ENCODE measurements around the gene TBCC.
"Not testable (repeated sequence)": the region's sequence is repeated elsewhere in the genome, so short reads cannot be mapped to it uniquely, and the experiment has no call there.

The TBCC gene

DNA sequence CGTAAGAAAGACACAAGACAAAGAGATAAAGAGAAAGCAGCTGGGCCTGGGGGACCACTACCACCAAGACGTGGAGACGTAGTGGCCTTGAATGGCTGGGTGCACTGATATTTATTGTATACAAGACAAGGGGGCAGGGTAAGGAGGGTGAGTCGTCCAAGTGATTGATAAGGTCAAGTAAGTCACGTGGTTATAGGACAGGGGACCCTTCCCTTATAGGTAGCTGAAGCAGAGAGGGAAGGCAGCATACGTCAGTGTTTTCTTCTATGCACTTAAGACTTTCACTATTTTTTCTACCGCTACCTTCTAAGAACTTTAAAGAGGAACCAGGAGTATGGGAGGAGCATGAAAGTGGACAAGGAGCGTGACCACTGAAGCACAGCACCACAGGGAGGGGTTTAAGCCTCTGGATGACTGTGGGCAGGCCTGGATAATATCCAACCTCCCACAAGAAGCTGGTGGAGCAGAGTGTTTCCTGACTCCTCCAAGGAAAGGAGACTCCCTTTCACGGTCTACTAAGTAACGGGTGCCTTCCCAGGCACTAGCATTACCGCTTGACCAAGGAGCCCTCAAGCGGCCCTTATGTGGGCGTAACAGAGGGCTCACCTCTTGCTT, 11.9 kb downstream of the TBCC start:
- FAIRE-seq (peak; percentile 96), DNase-seq (ENCODE audit: low spot score) (peak; percentile 81)

DNA sequence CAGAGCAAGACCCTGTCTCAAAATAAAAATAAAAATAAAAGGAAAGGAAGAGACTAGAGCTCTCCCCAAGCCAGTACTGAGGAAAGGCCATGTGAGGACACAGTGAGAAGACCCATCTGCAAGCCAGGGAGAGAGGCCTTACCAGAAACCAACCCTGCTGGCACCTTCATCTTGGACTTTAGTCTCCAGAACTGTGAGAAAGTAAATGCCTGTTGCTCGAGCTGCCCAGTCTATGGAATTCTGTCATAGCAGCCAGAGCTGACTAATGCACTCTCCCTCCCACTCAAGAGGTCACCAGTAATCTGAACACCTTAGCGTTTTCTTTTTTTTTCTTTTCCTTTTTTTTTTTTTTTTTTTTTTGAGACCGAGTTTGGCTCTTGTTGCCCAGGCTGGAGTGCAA, 16.2 kb downstream of the TBCC start:
- DNase-seq (ENCODE audit: low spot score) (peak; percentile 30), FAIRE-seq (no peak)

DNA sequence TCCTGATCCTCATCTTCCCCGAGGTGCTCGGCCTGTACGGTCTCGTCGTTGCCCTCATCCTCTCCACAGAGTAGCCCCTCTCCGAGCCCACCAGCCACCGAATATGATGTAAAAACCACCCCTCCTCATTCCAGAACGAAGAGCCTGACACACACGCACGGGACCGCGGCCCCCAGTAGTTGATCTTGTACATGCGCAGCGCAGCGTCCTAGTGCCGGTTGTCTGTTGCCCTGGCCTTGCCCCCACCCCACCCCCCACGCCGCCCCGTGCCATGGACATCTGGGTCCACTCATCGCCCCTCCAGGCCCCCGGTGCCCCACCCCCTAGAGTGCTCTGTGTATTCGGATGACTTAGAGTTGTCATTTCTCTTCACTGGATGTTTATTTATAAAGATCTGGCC, 18.3 kb downstream of the TBCC start:
- no peak for FAIRE-seq
- DNase-seq (ENCODE audit: low spot score): no peak

DNA sequence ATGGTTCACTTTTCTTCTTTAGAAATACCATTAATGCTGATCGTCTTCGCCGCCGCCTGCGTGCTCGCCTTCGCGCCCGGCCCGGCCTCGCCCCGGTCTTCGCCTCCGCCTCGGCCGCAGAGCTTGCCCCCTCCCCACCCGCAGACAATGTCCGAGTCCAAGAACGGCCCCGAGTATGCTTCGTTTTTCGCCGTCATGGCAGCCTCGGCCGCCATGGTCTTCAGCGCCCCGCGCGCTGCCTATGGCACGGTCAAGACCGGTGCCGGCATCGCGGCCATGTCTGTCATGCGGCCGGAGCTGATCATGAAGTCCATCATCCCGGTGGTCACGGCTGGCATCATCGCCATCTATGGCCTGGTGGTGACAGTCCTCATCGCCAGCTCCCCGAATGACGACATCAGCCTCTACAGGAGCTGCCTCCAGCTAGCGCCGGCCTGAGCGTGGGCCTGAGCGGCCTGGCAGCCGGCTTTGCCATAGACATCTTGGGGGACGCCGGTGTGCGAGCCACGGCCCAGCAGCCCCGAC, 18.8 kb downstream of the TBCC start:
- DNase-seq (ENCODE audit: low spot score) (no peak), FAIRE-seq (no peak)

DNA sequence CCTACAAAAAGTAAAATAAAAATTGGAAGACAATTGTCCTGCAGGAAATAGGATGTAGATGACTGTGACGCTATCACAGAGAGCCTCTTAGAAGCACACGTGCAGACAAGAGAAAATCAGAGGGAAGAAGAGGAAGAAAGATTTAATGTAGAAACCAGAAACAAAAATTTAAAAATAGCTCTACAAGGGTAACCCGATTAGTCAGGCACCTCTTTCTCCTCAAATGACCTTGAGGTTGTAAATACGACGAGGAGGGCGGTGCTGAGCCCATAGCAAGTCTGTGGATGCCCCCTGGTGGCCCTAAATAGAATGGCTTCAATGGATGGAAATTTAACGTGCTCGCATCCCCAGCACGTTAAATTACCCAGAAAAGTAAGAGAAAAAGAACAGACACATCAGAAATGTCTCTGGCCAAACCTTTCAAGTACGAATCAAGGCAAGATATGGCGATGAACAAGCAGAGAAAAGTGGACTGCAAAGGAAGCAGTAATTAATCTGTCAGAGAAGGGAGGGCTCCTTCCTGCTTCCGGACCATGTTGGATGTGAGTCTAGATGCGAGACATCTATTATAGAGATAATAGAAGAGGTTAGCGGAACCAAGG, 19.3 kb downstream of the TBCC start:
- FAIRE-seq: peak; percentile 60

DNA sequence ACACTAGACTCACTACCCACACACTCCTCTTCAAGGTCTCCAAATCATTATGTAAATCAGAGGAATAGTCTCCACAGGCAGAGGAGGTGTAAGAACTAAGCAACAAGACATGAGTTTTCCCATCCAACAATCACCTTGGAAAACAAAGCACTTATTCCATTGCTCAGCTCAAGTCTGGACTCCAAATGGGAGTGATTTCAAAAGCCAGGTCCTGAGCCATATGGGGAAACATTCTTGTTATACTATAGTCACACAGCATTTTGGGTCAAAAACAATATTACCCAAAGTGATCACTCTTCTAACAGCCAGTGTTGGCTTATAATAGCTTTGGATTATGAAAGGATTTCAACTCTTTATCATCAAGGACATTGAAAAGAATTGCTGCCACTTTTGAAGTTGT, 19.9 kb downstream of the TBCC start:
- DNase-seq (ENCODE audit: low spot score) (no peak), FAIRE-seq (no peak)

More for the DNA sequence above, 19.3 kb downstream of the TBCC start:
- peak; percentile 52 for DNase-seq (ENCODE audit: low spot score)

DNA sequence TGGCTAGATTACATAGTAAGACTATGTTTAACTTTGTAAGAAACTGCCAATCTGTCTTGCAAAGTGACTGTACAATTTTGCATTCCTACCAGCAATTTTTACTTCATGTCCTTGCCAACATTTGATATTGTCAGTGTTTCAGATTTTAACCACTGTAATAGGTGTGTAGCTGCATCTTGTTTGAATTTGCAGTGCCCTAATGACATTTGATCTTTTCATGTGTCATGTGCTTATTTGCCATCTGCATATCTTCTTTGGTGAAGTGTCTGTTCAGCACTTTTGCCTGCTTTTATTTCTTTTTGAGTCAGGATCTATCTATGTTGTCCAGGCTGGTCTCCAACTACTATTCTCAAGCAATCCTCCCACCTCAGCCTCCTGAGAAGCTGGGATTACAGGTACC, 21.1 kb downstream of the TBCC start:
- FAIRE-seq: no peak

DNA sequence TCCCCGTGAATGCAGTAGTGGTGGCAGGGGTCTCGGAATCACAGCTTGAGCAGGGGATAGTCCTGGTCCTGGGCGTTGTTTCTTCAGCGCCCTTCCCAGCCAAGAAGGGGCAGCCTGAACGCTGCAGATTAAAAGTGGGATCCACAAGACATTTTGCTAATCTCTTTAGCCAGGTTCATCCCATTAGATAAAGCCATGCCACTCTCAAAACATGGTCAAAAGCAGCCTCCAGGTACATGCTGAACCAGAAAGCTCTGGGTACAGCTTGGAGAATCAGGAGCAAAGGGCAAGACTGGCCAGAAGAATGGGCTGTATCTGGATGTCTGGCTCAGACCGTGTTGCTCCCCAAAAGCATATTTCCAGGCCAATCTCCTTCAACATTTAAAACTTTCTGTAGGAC, 23.4 kb downstream of the TBCC start, which contains the start of gene PRPH2:
PRPH2 (minus strand) TSS at position 101 of the 400 bp plus-strand sequence. CDS start 263 bp downstream, outside the sequence.
- DNase-seq (ENCODE audit: low spot score) (no peak), FAIRE-seq (no peak)

More for the DNA sequence above, 21.1 kb downstream of the TBCC start:
- no peak for DNase-seq (ENCODE audit: low spot score)

DNA sequence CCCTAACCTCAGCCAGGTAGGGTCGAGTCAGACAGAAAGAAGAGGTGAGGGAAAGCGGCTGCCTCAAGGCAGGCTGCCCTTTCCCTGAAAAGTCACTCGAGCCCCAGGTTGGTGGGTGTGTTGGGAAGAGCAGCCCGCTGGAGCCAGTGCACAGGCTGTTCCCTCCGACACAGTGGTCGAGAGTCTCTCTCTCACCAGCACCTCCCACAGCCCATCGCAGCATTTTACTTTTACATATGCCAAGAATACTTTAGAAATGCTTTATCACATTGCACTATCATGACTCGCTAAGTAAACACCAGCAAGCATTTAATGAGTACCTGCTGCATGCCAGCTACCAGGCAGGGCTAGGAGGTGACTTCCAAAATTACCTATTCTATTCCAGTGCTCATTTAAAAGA, 25.2 kb downstream of the TBCC start:
- FAIRE-seq (no peak), DNase-seq (ENCODE audit: low spot score) (no peak)

DNA sequence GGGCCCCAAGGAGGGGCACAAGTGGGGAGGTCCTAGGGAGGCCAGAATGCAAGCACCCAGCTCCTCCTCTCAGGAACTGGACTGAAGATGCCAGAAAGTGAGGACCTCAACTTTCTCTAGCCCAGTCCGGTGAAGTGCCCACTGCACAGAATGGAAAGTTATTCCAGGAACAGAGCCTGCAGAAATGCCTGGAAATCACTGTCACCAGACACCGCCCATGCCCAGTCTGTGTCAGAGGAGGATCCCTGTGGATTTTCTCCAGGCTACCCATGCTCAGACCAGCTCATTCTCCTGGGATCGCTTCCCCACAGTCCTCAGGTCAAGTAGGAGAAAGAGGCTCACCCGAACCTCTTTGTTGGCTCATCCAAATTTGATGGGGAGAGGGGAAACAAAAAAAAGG, 30.0 kb downstream of the TBCC start:
- FAIRE-seq: no peak
- no peak for DNase-seq (ENCODE audit: low spot score)

DNA sequence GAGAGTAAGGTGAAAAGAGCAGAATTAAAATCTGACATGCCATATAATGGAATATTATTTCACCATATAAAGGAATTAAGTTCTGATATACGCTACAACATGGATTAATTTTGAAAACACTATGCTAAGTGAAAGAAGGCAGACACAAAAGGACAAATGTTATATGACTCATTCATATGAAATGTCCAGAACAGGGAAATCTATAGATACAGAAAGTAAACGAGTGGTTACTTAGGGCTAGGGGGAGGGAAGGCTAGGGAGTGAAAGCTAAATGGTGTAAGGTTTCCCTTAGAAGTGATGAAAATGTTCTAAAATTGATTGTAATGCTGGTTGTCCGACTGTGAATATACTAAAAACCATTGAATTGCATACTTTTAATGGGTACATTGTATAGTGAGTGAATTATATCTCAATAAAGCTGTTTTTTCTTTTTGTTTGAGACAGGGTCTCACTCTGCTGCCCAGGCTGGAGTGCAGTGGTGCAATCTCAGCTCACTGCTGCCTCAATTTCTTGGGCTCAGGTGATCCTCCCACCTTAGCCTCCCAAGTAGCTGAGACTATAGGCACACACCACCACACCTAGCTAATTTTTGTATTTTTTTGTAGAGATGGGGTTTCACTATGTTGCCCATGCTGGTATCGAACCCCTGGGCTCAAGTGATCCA, 31.7 kb downstream of the TBCC start:
- no peak for FAIRE-seq
- peak; percentile 30 for DNase-seq (ENCODE audit: low spot score)

DNA sequence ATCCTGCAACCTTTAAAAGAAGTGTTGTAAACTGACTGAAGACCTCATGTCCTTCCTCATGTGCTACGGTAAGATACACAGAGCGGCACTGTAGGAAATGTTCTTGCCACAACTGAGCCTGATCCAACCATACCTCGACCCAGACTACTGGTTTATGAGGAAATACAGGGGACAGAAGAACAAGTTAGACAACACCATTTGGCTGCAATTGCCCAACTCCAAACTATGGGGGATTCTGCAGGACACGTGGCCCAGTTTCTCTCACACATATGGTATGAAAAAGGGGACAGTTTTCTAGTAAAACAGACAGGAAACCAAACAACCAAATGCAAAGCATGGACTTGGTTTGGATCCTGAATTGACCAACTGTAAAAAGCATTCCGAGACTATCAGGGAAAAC, 34.0 kb downstream of the TBCC start:
- no peak for FAIRE-seq
- DNase-seq (ENCODE audit: low spot score): no peak

DNA sequence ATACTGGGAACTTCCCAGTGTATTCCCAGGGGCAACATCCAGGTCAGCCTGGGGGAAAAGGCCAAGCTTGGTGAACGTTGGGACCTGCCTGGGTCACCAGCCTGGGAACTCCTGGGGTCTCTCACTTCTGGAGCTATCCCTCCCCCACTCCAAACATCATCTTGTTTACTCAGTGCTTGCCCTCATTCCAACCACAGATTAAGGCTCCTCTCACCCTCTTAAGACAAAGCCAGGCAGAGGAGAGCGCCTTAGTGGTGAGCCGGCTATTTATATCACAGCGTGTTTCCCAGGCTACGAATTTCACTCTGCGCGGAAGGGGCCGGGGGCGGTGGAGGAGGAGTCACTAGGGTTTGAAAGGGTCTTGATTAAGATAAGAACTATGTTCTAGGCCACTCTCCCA, 35.6 kb downstream of the TBCC start:
- no peak for DNase-seq (ENCODE audit: low spot score)

DNA sequence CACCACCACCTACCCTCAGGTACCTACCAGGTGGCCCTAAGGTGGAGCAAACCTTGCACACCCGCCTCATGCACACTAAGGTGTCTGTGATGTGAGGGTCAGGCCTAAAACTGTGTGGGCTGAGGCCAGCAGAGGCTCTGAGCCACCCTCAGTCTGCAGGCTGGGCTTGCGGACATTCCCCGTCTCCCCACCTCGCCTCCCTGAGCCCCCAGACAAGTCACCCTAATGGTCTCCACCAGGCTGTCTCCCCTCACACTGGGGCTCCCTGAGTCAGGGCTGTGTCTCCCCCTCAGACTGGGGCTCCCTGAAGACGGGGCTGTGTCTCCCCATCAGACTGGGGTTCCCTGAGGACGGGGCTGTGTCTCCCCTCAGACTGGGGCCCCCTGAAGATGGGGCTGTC, 36.0 kb downstream of the TBCC start:
- FAIRE-seq: no peak
- no peak for DNase-seq (ENCODE audit: low spot score)

More for the DNA sequence above, 35.6 kb downstream of the TBCC start:
- FAIRE-seq: no peak

DNA sequence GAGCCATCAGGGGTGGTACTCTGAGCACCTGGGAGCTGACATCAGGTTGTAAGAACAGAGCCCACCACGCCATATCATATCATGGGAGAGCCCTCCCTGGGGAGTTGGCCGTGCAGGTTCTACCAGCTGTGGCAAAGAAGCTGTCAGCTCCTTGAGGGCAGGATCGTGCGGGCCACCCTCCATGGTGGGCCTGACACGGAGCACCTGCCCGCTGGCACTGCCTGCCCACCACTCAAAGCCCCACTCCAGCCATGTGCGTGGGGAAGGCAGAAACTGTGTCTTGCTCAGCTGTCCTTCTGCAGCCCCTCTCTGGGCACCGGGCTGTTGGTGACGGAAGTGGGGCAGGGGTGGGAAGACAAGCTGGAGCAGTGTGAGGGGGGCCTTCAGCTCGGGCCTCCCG, 37.8 kb downstream of the TBCC start:
- no peak for FAIRE-seq
- no peak for DNase-seq (ENCODE audit: low spot score)

DNA sequence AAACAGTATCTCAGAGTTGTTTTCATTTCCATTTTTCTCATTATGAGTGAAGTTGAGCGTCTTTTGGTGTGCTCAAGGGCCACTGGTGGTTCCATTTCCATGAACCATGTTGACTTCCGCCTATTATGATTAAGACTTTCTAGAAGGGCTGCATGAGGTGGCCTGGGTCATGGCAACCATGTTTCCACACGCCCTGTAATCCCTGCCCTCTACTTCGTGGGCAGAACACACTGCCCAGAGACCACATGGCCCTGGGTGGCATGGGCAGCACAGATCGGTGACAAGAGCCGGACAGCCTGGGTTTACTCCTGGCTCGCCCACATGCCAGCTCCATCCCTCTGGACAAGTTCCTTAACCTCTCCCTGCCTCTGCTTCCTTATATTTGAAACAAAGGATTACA, 38.3 kb downstream of the TBCC start:
- FAIRE-seq: no peak

DNA sequence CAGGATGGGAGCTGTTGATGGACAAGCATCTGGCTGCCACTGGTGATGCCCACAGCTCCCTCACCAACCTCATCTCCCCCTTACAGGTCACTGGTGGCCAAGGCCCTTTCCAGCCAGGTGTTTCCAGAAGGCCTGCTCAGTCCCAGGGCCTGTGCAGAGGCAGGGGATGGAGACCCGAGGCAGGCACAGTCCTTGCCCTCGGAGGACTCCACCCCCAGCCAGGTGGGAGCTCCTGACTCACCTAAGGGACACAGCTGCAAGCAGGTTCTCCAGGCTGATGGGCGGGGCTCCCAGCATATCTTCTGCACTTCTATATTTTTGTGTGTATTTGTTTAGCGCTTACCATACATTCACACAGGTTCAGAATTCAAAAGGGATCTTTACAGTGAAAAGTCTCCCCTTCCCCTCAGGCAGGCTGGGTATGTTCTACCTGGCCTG, 40.9 kb downstream of the TBCC start:
- DNase-seq (ENCODE audit: low spot score) (no peak), FAIRE-seq (no peak)

More for the DNA sequence above, 38.3 kb downstream of the TBCC start:
- no peak for DNase-seq (ENCODE audit: low spot score)

DNA sequence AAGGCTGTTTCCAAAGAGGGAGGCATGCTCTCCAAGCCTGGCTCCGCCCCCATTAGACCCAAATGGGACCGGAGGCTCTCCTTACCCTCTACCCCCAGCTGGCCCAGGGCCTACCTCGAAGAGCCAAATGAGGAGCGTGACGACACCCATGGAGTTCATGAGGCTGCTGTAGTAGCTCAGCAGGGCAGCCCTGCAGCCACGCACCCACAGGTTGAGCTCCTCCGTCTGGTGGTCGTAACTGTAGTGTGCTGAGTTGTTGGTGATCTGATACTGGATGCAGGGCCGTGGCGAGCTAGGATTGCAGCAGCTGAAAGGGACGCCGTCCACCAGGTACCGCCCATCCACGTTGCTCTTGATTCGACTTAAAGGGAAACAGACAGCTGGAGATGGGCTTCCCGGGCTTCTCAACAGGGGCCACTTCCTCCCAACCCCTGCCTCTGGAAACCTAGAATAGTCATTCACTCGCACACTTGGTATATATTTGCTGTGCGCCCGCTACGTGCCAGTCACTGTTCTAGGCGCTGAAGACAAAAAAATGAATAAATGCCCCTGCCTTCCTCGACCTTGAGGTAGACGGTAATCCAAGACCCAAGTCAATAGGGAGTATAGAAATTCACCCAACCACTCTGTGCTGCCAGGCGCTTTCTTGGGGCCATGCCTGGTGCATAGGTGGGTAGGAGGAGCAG, 41.5 kb downstream of the TBCC start:
- no peak for FAIRE-seq
- DNase-seq (ENCODE audit: low spot score): no peak

DNA sequence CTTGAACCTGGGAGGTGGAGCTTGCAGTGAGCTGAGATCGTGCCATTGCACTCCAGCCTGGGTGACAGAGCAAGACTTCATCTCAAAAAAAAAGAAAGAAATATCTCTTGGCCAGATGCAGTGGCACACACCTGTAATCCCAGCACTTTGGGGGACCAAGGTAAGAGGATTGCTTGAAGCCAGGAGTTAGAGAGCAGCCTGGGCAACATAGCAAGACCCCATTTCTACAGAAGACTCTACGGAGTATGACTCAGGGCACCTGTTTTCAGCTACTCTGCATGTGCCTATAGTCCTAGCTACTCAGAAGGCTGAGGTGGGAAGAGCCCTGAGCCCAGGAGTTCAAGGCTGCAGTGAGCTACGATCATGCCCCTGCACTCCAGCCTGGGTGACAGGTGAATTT, 43.1 kb downstream of the TBCC start:
- DNase-seq (ENCODE audit: low spot score); FAIRE-seq: not testable (repeated sequence)

DNA sequence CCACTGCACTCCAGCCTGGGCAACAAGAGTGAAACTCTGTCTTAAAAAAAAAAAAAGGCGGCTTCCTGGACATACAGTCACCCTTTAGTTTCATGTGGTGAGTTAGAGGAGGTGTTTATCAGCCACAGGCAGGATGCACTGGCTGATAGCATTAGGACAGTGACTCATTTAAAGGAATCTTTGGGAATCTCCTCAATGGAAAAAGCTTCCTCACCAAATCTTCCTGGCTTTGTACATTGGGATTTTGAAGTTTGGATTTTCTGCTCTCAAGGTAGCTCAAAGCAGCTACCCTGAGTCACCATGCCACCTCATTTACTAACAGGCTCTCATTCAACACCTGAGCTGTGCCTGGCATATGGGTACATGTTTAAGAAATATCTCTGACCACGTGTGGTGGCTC, 43.7 kb downstream of the TBCC start:
- FAIRE-seq (peak; percentile 82), DNase-seq (ENCODE audit: low spot score) (peak; percentile 88)

DNA sequence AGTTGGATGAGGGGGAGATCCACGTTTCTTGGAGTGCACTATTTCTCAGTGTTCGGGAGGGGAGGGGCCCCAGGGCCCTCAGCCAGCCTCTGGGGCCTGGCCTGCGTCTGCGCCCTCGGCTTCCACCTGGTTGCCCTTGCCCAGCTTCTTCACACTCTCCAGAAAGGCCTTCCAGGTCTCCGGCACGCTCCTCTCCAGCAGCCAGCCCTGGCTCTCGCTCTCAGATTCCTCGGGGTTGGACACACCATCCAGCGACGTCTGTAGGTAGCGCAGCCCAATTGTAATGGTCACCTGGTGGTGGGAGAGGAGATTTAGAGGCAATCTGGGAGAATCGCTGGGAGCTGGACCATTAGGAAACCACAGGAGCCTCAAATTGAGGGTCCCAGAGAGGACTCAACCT, 47.7 kb downstream of the TBCC start:
- FAIRE-seq: no peak
- no peak for DNase-seq (ENCODE audit: low spot score)

DNA sequence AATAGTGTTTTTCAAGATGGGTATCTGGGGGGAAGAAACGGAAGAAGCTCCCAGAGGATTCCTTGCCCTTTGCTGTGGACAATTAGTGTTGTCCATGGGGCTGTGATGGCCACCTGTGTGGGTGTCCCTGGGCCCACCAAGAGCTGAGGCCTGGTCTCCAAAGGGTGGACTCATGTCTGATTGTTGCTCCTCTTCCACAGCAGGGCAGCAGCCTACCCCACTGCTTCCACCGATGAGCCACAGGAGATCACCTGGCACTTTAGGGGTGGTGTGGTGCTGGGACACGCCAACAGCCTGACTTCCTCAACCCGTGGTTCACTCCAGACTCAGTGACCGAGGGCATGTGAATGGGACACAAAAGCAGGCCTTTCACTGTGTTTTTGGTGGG, 48.6 kb downstream of the TBCC start:
- DNase-seq (ENCODE audit: low spot score): no peak
- no peak for FAIRE-seq
